GM06990 (cell line): ENCODE data around the gene MMP26.

ENCODE experiments used
- DNase-seq: peaks from one replicate; pipeline ENCODE4 v3.0.0-alpha.2; 2011; ENCODE audit not compliant: insufficient read length; ENCODE audit errors: extremely low read depth
- H3K27me3 ChIP-seq: replicated peaks from 2 replicates; pipeline ENCODE4 v1.6.0; 2011; ENCODE audit warnings: low read length; ENCODE audit not compliant: control insufficient read depth, insufficient read depth
- H3K36me3 ChIP-seq: 2 replicates; pipeline ENCODE4 v1.5.1; 2011; ENCODE audit warnings: low read length; ENCODE audit not compliant: control insufficient read depth, insufficient read depth
- H3K4me3 ChIP-seq: replicated peaks from 2 replicates; pipeline ENCODE4 v1.5.1; 2011; ENCODE audit warnings: low read depth, mild to moderate bottlenecking, control low read depth, low read length
- TF ChIP-seq, protein P1 (sequence below): IDR thresholded peaks from 2 replicates; pipeline ENCODE4 v1.5.1; 2011; ENCODE audit warnings: low read length, control low read depth, mild to moderate bottlenecking, inconsistent platforms; ENCODE audit not compliant: insufficient read depth, poor library complexity, severe bottlenecking

Gene MMP26

DNA sequence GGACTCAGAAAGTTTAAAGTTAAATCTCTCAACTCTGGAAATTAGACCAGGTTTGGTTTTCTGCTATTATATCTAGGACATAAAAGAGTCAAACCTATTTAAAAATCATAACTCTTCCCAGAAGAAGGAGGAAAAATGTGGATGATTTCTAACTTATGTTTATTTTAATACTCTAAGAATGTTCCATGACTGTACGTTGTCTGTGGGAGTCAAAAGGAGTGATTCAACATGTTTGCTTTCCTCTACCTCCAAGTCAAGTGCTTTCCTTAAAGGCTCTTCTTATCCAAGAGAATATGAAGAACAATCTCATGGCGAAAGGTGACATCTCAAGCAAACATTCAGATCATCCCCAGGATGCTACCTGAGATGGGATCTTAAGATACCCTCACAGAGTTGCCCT lies 39.2 kb upstream of the MMP26 start:
- no peak for DNase-seq
- no peaks in the 10 kb centered on the region for H3K27me3 ChIP-seq
- TF ChIP-seq, protein P1, sequence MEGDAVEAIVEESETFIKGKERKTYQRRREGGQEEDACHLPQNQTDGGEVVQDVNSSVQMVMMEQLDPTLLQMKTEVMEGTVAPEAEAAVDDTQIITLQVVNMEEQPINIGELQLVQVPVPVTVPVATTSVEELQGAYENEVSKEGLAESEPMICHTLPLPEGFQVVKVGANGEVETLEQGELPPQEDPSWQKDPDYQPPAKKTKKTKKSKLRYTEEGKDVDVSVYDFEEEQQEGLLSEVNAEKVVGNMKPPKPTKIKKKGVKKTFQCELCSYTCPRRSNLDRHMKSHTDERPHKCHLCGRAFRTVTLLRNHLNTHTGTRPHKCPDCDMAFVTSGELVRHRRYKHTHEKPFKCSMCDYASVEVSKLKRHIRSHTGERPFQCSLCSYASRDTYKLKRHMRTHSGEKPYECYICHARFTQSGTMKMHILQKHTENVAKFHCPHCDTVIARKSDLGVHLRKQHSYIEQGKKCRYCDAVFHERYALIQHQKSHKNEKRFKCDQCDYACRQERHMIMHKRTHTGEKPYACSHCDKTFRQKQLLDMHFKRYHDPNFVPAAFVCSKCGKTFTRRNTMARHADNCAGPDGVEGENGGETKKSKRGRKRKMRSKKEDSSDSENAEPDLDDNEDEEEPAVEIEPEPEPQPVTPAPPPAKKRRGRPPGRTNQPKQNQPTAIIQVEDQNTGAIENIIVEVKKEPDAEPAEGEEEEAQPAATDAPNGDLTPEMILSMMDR = no peak
- H3K4me3 ChIP-seq = no peak overlapping the region
- H3K36me3 ChIP-seq = no peaks in the 10 kb centered on the region

DNA sequence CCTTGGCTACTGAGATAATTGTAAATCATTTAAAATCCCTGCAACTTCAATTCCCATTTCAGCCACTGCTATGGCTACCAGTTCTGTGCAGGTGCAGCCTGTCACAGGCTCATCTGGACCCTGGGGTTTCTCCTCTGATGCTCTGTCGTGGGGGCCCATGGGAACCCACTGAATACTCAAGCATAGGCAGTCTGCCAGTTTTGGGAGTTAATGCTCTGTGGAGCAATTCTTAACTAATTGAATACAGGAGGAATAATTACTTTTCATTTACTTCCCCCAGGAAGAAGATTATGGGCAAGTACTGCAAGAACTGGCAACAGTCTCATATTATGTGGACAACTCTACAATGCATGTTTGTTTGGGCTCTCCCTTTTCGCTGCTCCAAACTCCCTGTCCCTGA lies 32.8 kb upstream of the MMP26 start:
- Histone ChIP-seq H3K36me3 (no peaks in the 10 kb centered on the region), H3K4me3 (no peak overlapping the region), H3K27me3 (no peaks in the 10 kb centered on the region)
- TF ChIP-seq, protein P1 = no peak
- no peak for DNase-seq

DNA sequence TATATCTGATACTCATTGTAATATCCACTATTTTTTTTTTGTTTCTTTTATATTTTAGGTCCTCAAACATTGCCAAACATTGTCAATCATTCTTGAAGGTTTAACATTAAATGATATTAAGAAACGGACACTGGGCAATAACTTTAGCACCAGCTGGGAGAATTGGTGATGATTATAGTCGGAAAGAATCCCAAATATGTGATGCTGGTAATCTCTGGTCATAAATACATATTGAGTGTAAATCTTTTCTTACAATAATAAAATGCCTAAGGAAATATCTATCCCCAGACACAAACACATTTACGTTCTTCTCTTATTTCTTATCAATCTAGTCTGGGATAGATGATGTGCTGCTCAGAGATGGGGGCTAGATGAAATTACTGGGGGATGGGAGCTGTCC lies 32.1 kb upstream of the MMP26 start:
- no peak for DNase-seq
- Histone ChIP-seq H3K36me3 (no peaks in the 10 kb centered on the region), H3K27me3 (no peaks in the 10 kb centered on the region), H3K4me3 (no peak overlapping the region)
- TF ChIP-seq, protein P1 = no peak

DNA sequence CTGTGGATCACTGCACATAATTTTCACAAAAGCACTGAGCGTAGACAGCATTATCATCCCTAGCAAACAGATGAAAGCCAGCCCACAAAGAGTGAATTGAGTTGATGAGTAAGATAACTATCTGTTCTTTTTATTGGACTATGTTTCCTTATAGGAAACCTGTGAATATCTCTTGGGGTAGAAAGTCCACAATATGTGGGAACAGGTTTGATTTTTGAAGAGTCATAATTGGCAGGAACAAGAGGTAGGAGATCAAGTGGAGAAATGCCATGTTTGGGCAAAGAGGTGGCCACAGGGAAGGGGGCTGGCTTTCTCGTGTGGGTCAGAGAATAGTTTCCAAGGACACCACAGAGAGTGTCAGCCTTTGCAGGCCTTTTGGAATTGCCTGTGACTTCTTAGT lies 30.8 kb upstream of the MMP26 start:
- no peak overlapping the region for H3K4me3 ChIP-seq
- TF ChIP-seq, protein P1 = no peak
- H3K27me3 ChIP-seq = no peaks in the 10 kb centered on the region
- H3K36me3 ChIP-seq = no peaks in the 10 kb centered on the region
- no peak for DNase-seq

DNA sequence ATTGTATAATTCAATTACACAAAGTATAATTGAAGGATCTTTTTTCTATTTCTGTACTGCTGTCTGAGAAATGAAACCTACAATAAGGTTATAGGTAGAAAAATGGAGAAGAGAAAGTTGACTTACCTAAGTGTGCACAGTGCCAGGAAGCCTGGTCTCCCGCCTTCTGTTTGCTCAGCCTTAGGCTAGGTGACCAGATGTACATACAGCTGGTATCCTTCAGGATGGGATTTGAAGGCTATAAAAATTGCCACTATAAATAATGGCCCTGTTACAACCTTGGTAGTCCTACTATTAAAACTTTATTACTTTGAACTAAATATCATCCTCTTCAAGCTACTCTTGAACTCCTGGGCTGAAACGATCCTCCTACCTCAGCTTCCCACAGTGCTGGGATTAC lies 26.6 kb upstream of the MMP26 start:
- Histone ChIP-seq H3K4me3 (no peak overlapping the region), H3K36me3 (no peaks in the 10 kb centered on the region), H3K27me3 (no peaks in the 10 kb centered on the region)
- TF ChIP-seq, protein P1 = no peak
- no peak for DNase-seq

DNA sequence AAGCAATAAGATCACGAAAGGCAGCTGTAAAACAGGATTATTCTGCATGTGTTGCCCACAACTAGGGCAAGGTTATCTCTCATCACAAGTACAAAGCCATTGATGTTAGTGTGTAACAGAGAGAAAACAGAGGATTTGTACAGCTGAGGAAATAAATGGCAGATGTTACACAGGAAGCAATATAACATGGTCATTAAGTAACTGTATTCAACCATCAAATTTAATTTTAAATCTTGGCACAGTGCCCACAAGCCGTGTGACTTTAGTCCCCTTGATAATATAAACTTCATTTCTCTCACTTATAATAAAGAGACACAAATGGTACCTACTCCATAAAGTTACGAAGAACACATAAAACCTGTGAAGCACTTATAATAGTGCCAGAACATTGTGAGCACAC lies 24.2 kb upstream of the MMP26 start:
- H3K4me3 ChIP-seq = no peak overlapping the region
- H3K27me3 ChIP-seq = no peaks in the 10 kb centered on the region
- DNase-seq = no peak
- TF ChIP-seq, protein P1 = no peak
- H3K36me3 ChIP-seq = no peaks in the 10 kb centered on the region
